ENCODE measurements around the gene PLTP. TPM values are rescaled to one million over a fixed set of nuclear protein-coding genes. Genes with fewer than 3 reads are reported as not detected.
A peak's percentile ranks its signal among the peaks of the same experiment; 100 is the strongest.

The PLTP gene
- total and polyA plus RNA-seq, 2 of the 13 experiments (the other 11 are each of a cell fraction or from before 2014, with no cell fraction given): 16.9 to 28.6 TPM

DNA sequence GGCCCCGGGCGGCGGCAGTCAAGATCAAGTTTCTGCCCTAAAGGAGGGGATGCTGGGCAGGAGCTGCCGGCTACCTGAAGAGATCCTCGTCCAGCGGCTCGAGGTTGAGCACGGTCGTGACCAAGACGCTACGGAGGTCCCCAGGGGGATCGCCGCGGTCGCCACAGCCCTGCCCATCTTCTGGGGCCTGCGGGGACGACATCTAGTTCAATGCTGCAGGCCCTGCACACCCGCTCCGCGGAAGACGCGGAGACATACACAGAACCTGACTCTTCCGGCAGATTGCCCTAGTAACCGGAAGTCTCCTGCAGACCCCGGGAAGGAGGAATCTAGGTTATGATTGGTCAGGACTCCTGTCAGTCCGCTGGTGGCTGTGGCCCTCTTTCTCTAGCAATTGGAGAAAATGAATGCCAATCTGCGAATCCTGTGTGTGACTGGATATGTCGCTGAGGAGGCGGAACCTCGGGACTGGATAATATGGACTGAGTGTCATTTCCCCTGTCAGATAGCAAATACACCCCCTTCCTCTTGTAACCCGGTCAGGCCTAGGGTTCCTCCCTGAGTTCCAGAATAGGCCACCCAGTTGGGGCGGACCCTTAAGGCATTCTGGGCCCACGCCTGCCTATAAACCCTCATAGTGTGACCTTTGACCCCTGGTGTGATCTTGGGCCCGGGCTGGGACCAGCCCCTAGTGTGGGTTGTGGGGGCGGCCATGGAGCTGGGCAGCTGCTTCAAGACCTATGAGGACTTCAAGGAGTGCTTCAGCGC lies 54.7 kb downstream of the PLTP start, which contains the start of the genes ACOT8 and ZSWIM3 (continued):
- TF ChIP-seq, protein P1, sequence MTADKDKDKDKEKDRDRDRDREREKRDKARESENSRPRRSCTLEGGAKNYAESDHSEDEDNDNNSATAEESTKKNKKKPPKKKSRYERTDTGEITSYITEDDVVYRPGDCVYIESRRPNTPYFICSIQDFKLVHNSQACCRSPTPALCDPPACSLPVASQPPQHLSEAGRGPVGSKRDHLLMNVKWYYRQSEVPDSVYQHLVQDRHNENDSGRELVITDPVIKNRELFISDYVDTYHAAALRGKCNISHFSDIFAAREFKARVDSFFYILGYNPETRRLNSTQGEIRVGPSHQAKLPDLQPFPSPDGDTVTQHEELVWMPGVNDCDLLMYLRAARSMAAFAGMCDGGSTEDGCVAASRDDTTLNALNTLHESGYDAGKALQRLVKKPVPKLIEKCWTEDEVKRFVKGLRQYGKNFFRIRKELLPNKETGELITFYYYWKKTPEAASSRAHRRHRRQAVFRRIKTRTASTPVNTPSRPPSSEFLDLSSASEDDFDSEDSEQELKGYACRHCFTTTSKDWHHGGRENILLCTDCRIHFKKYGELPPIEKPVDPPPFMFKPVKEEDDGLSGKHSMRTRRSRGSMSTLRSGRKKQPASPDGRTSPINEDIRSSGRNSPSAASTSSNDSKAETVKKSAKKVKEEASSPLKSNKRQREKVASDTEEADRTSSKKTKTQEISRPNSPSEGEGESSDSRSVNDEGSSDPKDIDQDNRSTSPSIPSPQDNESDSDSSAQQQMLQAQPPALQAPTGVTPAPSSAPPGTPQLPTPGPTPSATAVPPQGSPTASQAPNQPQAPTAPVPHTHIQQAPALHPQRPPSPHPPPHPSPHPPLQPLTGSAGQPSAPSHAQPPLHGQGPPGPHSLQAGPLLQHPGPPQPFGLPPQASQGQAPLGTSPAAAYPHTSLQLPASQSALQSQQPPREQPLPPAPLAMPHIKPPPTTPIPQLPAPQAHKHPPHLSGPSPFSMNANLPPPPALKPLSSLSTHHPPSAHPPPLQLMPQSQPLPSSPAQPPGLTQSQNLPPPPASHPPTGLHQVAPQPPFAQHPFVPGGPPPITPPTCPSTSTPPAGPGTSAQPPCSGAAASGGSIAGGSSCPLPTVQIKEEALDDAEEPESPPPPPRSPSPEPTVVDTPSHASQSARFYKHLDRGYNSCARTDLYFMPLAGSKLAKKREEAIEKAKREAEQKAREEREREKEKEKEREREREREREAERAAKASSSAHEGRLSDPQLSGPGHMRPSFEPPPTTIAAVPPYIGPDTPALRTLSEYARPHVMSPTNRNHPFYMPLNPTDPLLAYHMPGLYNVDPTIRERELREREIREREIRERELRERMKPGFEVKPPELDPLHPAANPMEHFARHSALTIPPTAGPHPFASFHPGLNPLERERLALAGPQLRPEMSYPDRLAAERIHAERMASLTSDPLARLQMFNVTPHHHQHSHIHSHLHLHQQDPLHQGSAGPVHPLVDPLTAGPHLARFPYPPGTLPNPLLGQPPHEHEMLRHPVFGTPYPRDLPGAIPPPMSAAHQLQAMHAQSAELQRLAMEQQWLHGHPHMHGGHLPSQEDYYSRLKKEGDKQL (CRISPR knock-in tag; IDR thresholded peaks at IDR 0.05; ENCODE audit: low read depth): no peak
- TF ChIP-seq, protein P2, sequence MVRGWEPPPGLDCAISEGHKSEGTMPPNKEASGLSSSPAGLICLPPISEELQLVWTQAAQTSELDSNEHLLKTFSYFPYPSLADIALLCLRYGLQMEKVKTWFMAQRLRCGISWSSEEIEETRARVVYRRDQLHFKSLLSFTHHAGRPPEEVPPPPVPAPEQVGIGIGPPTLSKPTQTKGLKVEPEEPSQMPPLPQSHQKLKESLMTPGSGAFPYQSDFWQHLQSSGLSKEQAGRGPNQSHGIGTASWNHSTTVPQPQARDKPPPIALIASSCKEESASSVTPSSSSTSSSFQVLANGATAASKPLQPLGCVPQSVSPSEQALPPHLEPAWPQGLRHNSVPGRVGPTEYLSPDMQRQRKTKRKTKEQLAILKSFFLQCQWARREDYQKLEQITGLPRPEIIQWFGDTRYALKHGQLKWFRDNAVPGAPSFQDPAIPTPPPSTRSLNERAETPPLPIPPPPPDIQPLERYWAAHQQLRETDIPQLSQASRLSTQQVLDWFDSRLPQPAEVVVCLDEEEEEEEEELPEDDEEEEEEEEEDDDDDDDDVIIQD (CRISPR knock-in tag; IDR thresholded peaks at IDR 0.05; ENCODE audit: low read depth): no peak; the same call in 1 of the 2 replicates
- no peak for TF ChIP-seq CCAR2 (optimal IDR thresholded peaks at IDR 0.05; ENCODE audit: low read depth, low read length)
- peak; percentile 44; the same call in 1 of the 2 replicates for TF ChIP-seq ZMYM2 (CRISPR knock-in tag; IDR thresholded peaks at IDR 0.05)
- no peak for TF ChIP-seq PHF5A (CRISPR knock-in tag; IDR thresholded peaks at IDR 0.05; ENCODE audit: low read depth, unreplicated experiment)
- TF ChIP-seq TEAD3 (CRISPR knock-in tag; optimal IDR thresholded peaks at IDR 0.05; ENCODE audit: borderline replicate concordance): peak; percentile 69
- no peak for TF ChIP-seq PAX8 (CRISPR knock-in tag; IDR thresholded peaks at IDR 0.05; ENCODE audit: borderline replicate concordance)
- peak; percentile 87 for TF ChIP-seq GLI4 (CRISPR knock-in tag; IDR thresholded peaks at IDR 0.05; ENCODE audit: borderline replicate concordance)
- 0 out of 2 replicates have a peak, but pooled peaks have one; percentile 77 for TF ChIP-seq ZNF136 (CRISPR knock-in tag; IDR thresholded peaks at IDR 0.05; ENCODE audit: low read depth)
- peak; percentile 92; the same call in 1 of the 2 replicates for TF ChIP-seq ZNF709 (CRISPR knock-in tag; IDR thresholded peaks at IDR 0.05)
- peak; percentile 90 for TF ChIP-seq SALL2 (CRISPR knock-in tag; IDR thresholded peaks at IDR 0.05)
- TF ChIP-seq, protein P3, sequence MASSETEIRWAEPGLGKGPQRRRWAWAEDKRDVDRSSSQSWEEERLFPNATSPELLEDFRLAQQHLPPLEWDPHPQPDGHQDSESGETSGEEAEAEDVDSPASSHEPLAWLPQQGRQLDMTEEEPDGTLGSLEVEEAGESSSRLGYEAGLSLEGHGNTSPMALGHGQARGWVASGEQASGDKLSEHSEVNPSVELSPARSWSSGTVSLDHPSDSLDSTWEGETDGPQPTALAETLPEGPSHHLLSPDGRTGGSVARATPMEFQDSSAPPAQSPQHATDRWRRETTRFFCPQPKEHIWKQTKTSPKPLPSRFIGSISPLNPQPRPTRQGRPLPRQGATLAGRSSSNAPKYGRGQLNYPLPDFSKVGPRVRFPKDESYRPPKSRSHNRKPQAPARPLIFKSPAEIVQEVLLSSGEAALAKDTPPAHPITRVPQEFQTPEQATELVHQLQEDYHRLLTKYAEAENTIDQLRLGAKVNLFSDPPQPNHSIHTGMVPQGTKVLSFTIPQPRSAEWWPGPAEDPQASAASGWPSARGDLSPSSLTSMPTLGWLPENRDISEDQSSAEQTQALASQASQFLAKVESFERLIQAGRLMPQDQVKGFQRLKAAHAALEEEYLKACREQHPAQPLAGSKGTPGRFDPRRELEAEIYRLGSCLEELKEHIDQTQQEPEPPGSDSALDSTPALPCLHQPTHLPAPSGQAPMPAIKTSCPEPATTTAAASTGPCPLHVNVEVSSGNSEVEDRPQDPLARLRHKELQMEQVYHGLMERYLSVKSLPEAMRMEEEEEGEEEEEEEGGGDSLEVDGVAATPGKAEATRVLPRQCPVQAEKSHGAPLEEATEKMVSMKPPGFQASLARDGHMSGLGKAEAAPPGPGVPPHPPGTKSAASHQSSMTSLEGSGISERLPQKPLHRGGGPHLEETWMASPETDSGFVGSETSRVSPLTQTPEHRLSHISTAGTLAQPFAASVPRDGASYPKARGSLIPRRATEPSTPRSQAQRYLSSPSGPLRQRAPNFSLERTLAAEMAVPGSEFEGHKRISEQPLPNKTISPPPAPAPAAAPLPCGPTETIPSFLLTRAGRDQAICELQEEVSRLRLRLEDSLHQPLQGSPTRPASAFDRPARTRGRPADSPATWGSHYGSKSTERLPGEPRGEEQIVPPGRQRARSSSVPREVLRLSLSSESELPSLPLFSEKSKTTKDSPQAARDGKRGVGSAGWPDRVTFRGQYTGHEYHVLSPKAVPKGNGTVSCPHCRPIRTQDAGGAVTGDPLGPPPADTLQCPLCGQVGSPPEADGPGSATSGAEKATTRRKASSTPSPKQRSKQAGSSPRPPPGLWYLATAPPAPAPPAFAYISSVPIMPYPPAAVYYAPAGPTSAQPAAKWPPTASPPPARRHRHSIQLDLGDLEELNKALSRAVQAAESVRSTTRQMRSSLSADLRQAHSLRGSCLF (CRISPR knock-in tag; IDR thresholded peaks at IDR 0.05; ENCODE audit: borderline replicate concordance): 0 out of 2 replicates have a peak, but pooled peaks have one; percentile 76
- peak; percentile 89 for TF ChIP-seq SMYD3 (CRISPR knock-in tag; IDR thresholded peaks at IDR 0.05)
- no peak for TF ChIP-seq GTF3A (CRISPR knock-in tag; conservative IDR thresholded peaks at IDR 0.05)
- TF ChIP-seq ZNF3 (CRISPR knock-in tag; IDR thresholded peaks at IDR 0.05): peak; percentile 24; the same call in 1 of the 2 replicates
- peak; percentile 81 for TF ChIP-seq ZNF441 (CRISPR knock-in tag; IDR thresholded peaks at IDR 0.05; ENCODE audit: borderline replicate concordance)
- peak; percentile 23 for TF ChIP-seq CBX1 (IDR thresholded peaks at IDR 0.05; ENCODE audit: low read depth)

All from HepG2 (cell line).